Rectal smooth muscle tissue (tissue), 1 donor: ENCODE measurements around the gene NFU1.

Source experiments
- H3K27ac ChIP-seq: one replicate; pipeline ENCODE4 v1.7.0; 2013; ENCODE audit warnings: low read depth, low read length, inconsistent platforms
- H3K27me3 ChIP-seq: one replicate; pipeline ENCODE4 v1.7.0; 2013; ENCODE audit warnings: low read length; ENCODE audit not compliant: control insufficient read depth, insufficient read depth
- H3K36me3 ChIP-seq: one replicate; pipeline ENCODE4 v1.7.0; 2013; ENCODE audit warnings: low read length; ENCODE audit not compliant: control insufficient read depth, insufficient read depth
- H3K4me1 ChIP-seq: one replicate; pipeline ENCODE4 v1.7.0; 2013; ENCODE audit warnings: low read length; ENCODE audit not compliant: control insufficient read depth, insufficient read depth
- H3K4me3 ChIP-seq: one replicate; pipeline ENCODE4 v1.7.0; 2013; ENCODE audit warnings: low read length
- H3K9ac ChIP-seq: one replicate; pipeline ENCODE4 v1.7.0; 2013; ENCODE audit warnings: low read length

NFU1 gene

DNA sequence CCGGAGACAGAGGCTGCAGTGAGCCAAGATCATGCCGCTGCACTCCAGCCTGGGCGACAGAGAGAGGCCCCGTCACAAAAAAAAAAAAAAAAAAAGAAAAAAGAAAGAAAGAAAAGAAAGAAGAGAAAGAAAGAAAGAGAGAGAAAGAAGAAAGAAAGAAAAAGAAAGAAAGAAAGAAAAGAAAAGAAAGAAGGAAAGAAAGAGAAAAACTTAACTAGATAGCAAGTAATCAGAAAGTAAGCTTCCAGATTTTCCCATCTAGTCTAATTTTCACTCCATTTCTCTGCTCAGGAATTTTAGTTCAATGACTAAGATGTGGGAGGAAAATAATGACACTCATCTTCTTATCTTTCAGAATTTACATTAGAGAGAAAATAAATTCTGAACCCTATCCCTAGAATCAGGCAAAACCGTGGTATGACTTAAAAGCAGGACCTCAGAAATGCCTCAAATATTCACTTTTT, 52.6 kb downstream of the NFU1 start:
- no peaks in the 10 kb centered on the region for H3K27me3 ChIP-seq
- H3K9ac ChIP-seq: no peak overlapping the region

GRCh38 chr2:69383176-69383812, 53.9 kb downstream of the NFU1 start:
- Histone ChIP-seq H3K36me3 (peaks cover 2% of the 10 kb centered on the region), H3K27me3 (no peaks in the 10 kb centered on the region), H3K9ac (no peak overlapping the region), H3K4me1 (peaks cover 2% of the 10 kb centered on the region), H3K4me3 (no peak overlapping the region), H3K27ac (no peak overlapping the region)

More for the DNA sequence above, 52.6 kb downstream of the NFU1 start:
- no peaks in the 10 kb centered on the region for H3K36me3 ChIP-seq
- H3K27ac ChIP-seq: no peak overlapping the region
- H3K4me1 ChIP-seq: peaks cover 2% of the 10 kb centered on the region
- no peak overlapping the region for H3K4me3 ChIP-seq

DNA sequence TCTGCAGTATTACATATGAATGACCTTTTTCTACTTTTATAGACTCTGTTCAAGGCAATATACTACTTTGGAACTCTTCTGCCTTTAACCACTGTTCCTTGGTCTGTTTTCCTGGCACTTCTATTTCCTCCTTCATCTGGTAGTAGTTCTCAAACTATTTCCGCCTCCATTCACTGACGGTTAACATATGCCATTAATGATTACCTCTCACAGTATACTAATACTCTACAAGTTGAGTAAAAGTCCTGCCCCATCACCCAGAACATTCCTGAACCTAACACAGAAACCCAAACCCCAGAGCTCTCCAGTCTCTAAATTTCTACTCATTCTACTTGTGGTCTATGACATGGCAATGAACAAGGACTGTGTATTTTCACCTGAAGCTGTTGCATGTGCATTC, 54.7 kb downstream of the NFU1 start:
- H3K27me3 ChIP-seq: no peaks in the 10 kb centered on the region
- H3K9ac ChIP-seq: no peak overlapping the region
- no peak overlapping the region for H3K4me3 ChIP-seq
- H3K36me3 ChIP-seq: peaks cover 2% of the 10 kb centered on the region
- no peak overlapping the region for H3K27ac ChIP-seq
- peaks cover 2% of the 10 kb centered on the region for H3K4me1 ChIP-seq

DNA sequence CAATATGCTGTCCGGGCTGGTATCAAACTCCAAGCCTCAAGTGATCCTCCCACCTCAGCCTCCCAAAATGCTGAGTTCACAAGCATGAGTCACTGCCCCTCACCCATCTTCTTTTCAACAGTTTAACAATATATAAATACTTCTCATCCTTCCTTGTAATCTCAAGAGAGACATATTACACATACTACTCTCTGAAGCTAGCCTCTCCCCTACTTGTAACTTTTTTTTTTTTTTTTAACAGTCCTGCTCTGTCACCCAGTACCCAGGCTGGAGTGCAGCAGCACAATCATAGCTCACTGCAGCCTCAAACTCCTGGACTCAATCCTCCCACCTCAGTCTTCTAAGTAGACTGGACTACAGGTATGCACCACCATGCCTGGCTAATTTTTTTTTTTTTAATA, 55.9 kb downstream of the NFU1 start:
- no peak overlapping the region for H3K9ac ChIP-seq
- H3K4me3 ChIP-seq: no peak overlapping the region
- no peaks in the 10 kb centered on the region for H3K27me3 ChIP-seq
- peaks cover 2% of the 10 kb centered on the region for H3K36me3 ChIP-seq
- no peak overlapping the region for H3K27ac ChIP-seq
- peaks cover 2% of the 10 kb centered on the region for H3K4me1 ChIP-seq

- no peak overlapping the region for H3K9ac ChIP-seq
- H3K4me3 ChIP-seq: no peak overlapping the region
- no peaks in the 10 kb centered on the region for H3K27me3 ChIP-seq
- no peak overlapping the region for H3K27ac ChIP-seq
- H3K4me1 ChIP-seq: no peaks in the 10 kb centered on the region
- H3K36me3 ChIP-seq: peaks cover 2% of the 10 kb centered on the region
Measured at GRCh38 chr2:69380072-69380917, 56.9 kb downstream of the NFU1 start.

GRCh38 chr2:69376403-69376802, 60.8 kb downstream of the NFU1 start:
- Histone ChIP-seq H3K4me1 (no peaks in the 10 kb centered on the region), H3K27me3 (no peaks in the 10 kb centered on the region), H3K9ac (no peak overlapping the region), H3K4me3 (no peak overlapping the region), H3K27ac (no peak overlapping the region), H3K36me3 (peaks cover 8% of the 10 kb centered on the region)

DNA sequence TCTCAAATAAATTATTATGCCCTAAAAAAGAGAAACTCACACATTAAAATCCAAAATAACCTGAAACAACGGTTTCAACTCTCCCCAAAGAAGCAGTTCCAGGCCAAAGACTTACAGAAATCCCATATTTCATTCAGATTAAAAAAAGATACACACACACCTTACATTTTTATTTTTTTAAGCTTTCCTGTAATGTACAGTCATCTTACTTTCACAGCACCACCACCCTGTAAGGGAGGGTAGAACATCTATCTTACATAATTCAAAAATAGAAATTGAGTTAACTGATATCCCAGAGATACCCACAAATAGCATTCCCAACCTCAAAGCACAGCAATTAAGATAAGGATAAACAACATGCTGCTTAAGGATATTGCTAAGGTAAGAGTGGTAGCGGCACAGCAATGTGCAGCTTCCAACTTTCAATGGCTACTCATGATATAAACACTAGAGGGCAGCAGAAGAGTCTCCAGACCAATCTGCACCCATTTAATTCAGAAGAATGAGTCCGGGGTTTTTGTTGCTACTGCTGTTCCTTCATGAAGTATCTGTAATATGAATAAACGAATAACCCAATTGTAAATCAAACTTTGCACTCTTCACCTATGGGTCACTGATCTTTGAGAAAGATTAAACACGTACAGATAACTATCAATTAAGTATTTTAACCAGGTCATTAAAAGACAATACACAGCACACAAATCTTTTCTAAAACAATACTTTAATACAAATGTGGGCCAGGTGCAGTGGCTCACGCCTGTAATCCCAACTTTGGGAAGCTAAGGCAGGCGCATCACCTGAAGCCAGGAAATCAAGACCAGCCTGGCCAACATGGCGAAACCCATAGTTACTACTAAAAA, 61.5 kb downstream of the NFU1 start:
- Histone ChIP-seq H3K9ac (no peak overlapping the region), H3K27me3 (no peaks in the 10 kb centered on the region), H3K27ac (no peak overlapping the region), H3K4me1 (no peaks in the 10 kb centered on the region), H3K4me3 (no peak overlapping the region), H3K36me3 (peaks cover 8% of the 10 kb centered on the region)

- H3K36me3 ChIP-seq: peaks cover 17% of the 10 kb centered on the region
- no peak overlapping the region for H3K4me3 ChIP-seq
- H3K27ac ChIP-seq: no peak overlapping the region
- H3K4me1 ChIP-seq: no peaks in the 10 kb centered on the region
- H3K9ac ChIP-seq: no peak overlapping the region
- no peaks in the 10 kb centered on the region for H3K27me3 ChIP-seq
Measured at GRCh38 chr2:69372767-69373166, 64.5 kb downstream of the NFU1 start.

DNA sequence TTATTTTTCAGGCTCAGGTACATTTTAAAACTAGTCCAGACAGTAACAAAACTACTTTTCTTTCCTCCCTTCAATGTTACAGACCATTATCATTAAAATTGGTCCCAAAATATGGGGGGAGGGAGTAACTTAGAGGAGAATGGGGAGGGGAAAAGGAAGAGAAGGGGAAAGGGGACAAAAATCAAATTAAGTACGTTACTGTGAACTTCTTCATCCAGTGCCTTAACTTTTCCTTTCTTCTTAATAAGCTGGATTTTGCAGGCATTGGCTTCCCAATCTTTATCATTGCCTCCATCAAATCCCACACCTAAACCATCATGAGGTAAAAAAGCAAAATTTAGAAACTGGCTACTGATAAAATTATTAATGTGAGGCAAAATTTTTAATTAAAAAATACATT, 67.4 kb downstream of the NFU1 start:
- no peak overlapping the region for H3K4me3 ChIP-seq
- no peak overlapping the region for H3K27ac ChIP-seq
- no peaks in the 10 kb centered on the region for H3K27me3 ChIP-seq
- H3K36me3 ChIP-seq: peaks cover 27% of the 10 kb centered on the region
- no peak overlapping the region for H3K9ac ChIP-seq
- no peaks in the 10 kb centered on the region for H3K4me1 ChIP-seq

- H3K4me3 ChIP-seq: no peak overlapping the region
- H3K9ac ChIP-seq: no peak overlapping the region
- no peaks in the 10 kb centered on the region for H3K27me3 ChIP-seq
- peaks cover 27% of the 10 kb centered on the region for H3K36me3 ChIP-seq
- H3K27ac ChIP-seq: no peak overlapping the region
- H3K4me1 ChIP-seq: no peaks in the 10 kb centered on the region
Measured at GRCh38 chr2:69368588-69368987, 68.6 kb downstream of the NFU1 start.

DNA sequence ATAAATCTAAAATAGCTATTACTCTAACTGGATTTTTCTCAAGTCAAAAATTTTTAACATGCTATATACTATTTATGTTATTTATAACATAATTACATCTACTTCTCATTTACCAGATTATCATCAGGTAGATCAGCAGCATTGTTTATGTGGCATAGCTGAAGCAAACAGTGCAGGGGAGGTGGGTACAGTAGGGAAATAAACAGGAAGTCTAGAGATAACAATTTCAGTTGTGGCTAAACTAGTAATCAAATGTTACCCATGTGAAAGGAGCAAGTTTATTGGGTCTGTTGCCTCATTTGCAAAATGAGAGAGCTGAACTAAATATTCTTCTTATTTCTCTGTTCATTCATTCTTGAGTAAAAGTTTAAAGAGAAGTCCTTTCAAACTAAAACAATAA, 77.9 kb downstream of the NFU1 start:
- Histone ChIP-seq H3K4me3 (no peak overlapping the region), H3K36me3 (peaks cover 26% of the 10 kb centered on the region)

DNA sequence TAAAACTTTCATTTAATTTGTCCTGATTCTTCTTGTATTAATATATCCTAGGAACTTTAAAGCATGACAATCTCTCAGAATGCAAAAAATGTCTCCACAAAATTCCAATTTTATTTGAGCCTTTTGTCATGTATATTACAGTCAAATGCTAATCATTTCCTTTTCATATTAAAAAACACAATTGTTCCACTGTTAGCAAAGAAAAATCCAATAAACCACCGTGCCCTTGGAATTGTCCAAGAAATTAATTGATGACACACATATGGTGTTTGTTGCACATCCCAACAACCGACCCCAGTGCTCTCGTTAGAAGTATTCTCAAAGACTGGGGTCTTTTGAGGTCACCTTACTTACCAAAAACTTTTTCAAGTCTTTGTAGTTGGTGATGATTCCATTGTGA, 78.3 kb downstream of the NFU1 start:
- Histone ChIP-seq H3K4me1 (no peaks in the 10 kb centered on the region), H3K27me3 (no peaks in the 10 kb centered on the region), H3K4me3 (no peak overlapping the region), H3K27ac (no peak overlapping the region), H3K36me3 (peaks cover 26% of the 10 kb centered on the region), H3K9ac (no peak overlapping the region)

More for the DNA sequence above, 77.9 kb downstream of the NFU1 start:
- H3K27me3 ChIP-seq: no peaks in the 10 kb centered on the region
- H3K27ac ChIP-seq: no peak overlapping the region
- no peaks in the 10 kb centered on the region for H3K4me1 ChIP-seq
- H3K9ac ChIP-seq: no peak overlapping the region
